HG03442 (cell line): ENCODE measurements around the gene MRPS27.
A peak's percentile ranks its signal among the peaks of the same experiment; 100 is the strongest.

ENCODE experiments used
- ATAC-seq: cut with Tn5 transposase; IDR thresholded peaks from one replicate; pipeline ENCODE4 v1.9.1; 2021; ENCODE audit warnings: mild to moderate bottlenecking, moderate library complexity; ENCODE audit not compliant: unreplicated experiment

The MRPS27 gene

DNA sequence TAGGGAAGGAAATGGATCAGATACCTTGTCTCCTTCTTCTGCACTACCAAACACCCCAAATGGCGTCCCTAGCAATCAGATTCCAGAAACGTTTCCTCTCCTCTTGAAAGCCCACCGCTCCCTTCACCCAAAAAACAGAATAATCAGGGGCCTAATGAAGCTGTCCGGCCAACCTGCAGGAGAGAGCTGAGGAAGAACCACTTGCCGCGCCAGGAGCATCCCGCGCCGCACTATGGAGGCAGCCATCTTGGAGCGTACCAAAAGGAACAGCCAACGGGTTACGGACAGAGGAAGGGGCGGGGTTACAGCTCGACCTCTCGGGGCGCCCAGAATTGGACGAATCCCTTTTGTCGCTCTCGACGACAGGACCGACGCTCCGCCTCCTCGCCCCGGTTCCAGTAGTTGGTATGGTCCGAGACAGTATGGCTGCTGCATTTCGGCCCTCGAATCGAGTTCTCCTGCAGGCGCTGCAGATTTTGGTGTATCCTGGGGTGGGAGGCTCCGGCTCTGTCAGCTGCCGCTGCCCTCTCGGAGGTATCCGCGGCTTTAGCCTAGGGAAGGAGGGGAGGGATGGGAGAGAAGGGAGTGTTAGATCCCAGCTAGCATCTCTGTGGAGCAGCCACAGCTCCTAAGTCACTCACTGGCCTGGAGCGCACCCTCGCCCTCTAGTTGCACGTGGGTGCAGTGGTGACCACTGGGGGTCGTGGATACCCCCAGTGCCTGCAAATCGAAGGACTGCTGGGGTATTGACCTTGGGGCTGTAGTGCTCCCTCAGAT lies at the start of gene MRPS27, which contains the start of gene PTCD2:
Gene MRPS27 (minus strand): TSS at position 265 of the 777 bp plus-strand sequence. CDS start 19 bp downstream, at position 246.
Gene PTCD2 (plus strand): TSS at position 398 of the 777 bp plus-strand sequence. CDS start 10 bp downstream, at position 408.
- ATAC-seq: peak; percentile 98

DNA sequence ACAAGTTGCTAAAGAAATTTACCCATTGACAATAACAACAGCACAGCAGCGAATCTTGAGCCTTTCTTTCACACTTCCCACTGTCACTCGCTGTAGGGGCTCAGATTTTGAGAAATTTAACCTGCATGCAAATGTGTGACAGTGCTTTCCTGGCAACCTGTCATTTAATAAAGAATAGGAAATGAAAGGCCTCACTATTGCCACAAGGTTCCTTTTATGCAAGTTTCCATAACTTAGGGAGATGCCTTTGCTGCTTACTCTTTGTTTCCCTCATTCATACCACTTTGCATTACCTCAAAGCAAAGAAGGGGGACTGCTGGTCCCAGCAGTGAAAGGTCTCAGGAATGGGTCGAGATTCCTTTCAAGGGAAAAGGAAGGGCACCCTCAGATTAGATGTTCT lies 49.7 kb upstream of the MRPS27 start:
- ATAC-seq: no peak

DNA sequence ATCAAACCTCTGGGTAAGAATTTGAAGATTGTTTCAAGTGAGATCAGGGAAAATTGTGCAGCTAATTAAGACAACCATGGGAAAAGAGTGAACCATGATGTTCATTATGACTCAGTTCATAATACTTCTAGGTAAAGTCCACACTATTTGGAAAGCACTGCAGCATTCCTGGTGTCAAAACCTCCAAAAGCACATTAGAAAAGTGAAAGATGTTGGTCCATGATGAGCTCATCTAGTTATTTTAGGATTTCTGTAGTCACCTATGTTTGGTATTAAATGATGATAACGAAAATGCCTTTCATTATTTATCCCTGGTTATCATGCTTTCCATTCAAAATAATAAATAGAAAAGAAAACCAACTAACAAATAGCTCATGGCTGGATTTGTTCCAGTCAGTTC lies 49.3 kb upstream of the MRPS27 start:
- no peak for ATAC-seq

DNA sequence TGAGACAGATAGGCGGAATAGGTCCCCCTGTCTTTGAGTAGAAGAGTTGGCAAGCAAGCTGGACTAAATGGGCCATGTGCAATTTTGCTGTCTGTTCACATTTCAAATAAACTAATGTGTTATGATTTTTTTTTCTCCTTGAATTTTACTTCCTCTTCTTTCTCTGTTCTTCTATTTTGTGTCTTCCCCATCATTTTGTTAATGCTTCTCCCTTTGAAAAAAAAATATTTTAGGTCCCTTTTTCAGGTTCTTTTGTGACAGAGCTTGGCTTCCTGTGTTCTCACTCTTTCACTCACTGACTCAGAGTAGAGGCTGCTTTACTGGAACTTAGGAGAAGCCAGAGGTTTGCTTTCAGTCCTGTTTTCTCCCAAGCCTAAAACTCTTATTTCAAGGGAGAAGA lies 48.2 kb upstream of the MRPS27 start:
- ATAC-seq: no peak

DNA sequence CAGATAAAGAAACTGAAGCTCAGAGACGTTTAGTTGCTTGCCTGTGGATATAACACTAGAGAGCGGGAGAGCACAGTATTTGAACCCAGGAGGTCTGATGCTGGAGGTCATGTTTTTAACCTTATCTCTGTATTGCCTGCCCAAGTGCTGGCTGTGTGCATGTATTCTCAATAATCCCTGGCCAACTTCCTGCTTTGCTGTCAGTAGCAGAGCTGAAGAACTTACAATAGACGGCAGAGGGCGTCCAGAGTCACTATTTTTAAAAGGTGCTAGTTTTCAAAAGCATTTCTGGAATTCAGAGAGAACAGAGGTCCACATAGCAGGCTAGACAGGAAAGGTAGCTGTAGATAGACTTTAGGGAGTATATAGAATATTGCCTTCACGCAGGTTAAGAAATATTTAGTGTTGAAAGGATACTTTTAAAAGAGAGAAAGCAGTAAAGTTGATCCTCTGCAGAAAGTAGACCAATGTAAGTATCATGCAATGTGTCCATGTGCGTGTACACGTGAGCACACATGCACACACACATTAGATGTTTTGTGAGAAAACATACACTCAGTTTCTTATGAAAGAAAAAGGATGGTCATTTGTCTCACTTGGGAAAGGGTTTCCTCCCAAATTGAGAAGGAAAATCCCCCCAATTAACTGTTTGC lies 46.4 kb upstream of the MRPS27 start:
- ATAC-seq: peak; percentile 76

DNA sequence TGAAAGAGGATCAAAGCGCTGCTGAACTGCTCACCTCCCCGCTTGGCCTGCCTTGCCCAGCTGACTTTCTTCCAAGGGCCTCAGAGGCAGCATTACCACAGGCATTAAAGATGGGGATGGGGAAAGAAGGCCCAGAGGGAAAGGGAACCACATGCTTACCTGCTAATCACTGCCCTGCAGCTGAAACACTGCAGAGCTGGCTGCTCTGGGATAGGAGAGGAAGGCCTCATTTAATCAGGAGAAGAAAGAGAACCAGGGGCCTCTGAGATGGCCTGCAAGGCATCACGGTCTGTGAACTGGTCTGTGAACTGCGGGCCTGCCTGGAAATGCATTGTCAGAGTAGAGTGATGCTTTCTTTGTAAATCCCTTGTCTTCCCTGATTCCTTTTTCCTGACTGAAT lies 44.9 kb upstream of the MRPS27 start:
- ATAC-seq: no peak

DNA sequence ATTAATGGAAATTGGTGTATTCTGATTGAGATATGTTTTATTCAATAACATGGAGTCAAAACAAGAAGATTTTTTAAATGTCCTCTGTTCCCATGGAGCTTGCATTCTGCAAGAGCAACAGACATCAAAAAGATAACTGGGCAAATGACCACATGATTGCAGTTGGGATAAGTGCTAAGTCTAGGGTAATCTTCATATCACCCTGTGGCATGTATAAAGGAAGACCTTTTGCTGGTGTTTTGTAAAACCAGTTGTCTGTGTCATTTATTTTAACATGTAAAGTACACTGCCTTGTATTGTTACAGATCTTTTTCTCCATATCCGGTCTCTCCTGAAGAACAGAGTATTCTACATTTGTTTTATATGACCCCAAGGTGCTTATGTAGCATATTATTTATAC lies 44.1 kb upstream of the MRPS27 start:
- ATAC-seq: no peak

DNA sequence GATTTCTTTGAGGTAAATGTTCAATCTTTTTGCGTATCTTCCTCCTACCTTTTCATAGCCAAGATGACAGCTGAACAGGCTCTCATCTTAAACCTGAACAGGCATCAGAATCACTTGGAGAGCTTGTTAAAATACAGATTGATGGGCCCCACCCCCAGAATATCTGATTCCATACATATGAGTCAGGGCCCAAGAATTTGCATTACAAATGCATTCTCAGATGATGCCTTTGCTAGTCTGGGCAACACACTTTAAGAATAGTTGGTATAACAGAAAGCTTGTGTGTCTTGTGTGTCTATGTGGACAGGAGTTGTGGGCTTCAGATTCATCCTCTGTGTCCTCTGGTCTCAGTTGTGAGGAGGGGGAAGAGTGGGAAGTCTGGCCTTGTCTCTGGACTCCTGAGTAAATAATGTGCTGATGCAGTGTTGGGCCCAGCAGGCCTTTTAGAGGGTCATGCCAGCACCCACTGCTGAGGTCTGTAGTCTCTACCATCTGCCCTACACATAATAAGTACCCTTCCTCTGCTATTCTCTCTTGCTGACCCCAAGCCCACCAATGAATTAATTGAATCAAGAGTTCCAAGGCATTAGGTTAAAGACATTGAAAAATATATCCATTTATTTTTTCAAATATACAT lies 43.2 kb upstream of the MRPS27 start:
- no peak for ATAC-seq

DNA sequence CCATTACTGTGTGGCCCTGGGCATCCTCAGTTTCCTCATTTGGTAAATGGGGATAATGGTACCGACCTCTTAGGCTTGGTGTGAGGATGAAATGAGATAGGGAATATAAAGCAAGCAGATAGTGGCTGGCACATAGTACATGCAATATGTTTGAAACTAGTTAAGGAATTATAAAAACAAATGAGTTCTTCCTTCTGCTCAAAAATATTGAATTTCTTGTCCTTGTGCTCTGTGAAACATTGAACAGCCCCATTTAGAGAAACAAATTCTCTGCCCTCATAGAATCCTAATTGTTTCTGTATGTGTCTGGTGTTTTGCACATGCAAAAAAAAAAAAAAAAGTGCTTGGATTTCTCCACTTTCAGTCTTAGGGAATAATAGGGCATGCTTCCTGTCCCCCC lies 39.8 kb upstream of the MRPS27 start:
- no peak for ATAC-seq

DNA sequence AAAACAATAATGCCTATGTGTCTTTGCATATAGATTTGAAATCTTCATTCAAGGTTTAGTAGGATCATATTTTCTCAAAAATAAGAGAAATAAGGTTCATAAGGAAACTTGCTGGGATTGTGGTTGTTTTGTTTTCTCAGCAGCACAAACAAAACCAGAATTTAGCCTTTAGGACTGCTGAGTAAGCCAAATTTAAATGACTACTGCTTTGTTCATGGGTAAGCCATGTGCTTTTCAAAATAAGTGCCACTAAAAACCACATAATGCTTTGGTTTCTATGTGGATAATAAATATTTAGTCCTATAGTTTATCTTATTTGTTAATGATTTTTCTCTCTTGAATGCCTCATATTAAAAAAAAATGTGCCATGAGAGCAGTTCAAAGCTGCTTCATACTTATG lies 38.9 kb upstream of the MRPS27 start:
- no peak for ATAC-seq

DNA sequence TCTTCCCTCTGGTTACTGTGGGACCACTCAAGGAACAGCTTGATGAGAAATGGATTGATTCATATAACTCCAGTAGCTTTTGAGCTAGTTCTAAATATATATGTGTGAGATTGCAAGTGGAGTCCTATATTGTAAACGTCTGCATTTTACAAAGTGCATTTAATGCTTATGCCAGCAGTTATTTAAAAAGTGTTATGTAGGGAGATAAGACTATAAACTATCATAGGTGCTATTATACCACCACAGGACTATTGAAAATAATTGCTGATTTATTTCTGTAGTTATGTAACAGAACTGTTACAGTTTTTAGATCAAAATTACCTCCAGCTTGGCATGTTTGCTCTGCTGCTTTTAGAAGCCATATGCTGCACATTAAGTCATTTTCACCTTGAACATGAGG lies 36.3 kb upstream of the MRPS27 start:
- ATAC-seq: no peak

DNA sequence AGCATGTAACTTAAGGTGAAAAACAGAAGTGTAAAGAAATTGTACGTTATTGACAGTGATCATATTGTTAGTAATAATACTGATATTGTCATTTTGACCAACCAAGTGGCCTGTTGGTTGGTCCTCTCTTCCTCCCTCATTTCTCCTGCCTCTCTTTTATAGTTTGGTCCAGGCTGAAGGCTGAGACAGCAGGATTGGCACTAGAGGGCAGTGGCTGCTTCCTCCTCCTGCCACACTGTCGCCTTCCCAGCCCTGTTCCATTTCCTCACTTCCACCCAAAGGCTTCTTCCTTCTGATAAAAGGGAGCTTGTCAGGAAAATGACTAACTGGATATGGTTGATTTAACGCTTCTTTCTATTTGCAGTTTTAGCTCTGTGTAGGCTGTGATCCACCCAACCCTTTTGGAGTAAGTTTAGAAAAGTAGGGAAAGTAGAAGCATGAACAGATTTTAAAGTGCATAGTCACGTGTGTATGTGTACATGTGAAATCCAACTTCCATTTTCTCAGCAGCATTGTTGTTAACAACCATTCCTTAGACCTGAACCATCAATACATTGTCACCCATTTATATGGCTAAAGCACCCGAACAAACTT lies 35.8 kb upstream of the MRPS27 start:
- no peak for ATAC-seq

DNA sequence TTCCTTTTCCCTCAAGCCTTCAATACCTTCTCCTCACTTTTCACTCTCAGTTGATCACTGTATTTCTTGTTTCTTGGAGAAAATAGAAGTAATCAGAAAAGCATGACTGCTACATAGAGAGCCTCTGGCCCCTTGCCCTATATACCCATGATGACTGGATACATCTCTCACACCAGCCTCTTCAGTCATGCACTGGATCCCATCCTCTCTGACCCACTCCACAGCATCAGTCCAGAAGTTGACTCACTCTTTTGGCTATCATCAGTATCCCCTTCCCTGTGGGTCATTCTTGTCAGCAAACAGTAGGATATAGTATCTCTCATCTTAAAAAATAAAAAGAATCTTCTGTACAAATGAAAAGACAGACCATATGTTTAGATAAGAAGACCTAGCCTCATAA lies 33.0 kb upstream of the MRPS27 start:
- no peak for ATAC-seq

DNA sequence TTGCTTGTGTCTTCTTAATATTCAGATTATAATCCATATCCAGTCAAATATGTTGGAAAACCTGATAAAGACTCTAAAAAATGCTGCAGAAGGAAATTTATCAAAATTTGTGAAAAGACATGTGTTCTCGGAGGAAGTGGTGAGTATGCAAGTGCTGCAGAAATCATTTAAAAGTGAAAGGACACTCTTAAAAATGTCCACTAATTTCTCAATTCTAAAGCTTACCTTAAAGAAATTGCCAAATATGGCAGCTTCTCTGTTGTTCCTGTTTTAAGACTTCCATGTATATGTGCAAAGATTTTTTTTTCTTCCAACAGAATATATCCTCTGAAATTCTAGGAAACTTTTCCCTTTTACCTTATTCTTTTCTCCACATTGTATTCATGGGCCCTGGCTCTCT lies 32.6 kb upstream of the MRPS27 start:
- no peak for ATAC-seq

DNA sequence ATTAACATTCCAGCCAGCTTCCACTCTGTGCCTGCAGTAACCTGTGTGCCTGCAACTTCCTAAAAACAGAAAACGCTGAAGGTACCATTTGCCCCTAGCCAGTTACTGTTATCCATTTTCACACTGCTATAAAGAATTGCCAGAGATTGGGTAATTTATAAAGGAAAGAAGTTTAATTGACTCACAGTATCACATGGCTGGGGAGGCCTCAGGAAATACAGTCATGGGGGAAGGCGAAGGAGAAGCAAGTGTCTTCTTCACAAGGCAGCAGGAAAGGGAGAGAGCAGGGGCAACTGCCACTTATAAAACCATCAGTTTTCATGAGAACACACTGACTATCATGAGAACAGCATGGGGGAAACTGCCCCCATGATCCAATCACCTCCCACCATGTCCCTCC lies 31.3 kb upstream of the MRPS27 start:
- ATAC-seq: no peak

DNA sequence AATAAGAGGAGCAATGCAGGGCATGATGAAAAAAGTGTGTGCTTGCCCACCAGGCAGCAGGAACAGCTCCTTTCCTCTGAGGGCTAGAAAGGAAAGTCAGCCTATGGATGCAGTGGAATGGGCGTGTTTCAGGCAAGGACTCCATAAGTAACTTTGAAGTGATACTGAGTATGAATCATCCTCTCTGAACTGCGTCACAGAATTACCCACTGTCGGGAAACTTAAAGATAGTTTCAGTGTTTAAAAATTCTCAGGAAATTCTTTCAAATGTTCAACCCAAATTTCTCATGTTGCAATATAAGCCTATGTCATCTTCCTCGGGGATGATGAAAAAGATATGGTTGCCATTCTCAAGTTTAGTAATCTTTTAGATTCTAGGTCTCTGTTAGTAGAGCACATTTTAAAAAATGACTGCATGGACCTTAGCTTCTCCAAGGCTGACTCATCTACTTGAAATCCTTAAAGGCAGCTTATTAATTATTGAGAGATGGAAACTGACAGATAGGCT lies 27.8 kb upstream of the MRPS27 start:
- ATAC-seq: no peak

DNA sequence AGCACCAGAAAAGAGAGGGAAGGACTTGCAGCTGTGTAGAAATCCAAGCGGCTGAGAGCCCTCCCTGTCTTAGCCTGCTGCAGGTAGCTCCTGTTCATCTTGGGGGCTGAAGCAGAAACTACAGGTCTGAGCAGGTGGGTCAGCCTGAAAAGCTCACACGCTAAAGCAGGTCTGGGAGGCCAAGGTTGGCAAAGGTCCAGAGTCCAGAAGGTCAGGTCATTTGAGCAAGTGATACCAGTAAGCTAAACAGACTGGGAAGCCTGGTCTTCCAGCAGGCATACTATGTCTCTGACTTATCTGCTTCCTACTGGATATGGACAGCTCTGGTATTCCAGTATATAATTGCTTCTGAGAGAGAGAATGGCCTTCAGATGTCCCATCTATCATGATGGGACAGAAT lies 26.4 kb upstream of the MRPS27 start:
- no peak for ATAC-seq

DNA sequence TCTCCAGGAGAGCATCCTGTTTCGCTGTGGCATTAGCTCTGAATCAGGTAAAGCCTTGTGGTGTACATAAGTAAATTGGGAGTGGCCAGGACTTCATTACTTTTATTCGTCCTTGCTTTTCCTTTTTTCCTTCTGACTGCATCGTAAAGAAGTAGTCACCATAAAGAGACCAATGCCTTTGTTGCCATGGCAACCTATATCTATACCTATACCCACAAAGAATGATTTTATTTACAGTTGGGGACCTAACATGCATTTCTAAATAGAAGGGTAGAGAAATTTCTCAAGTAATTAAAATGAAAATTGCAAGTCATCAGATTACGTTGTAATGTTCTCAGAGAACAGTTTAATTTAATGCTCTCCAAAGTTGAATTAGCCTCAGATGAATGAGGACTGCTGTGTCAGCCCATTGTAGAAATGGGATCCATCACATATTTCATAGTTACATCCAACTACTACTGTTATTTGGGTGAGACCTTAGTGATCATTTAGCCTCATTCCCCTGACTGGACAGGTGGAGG lies 18.7 kb upstream of the MRPS27 start:
- ATAC-seq: no peak

DNA sequence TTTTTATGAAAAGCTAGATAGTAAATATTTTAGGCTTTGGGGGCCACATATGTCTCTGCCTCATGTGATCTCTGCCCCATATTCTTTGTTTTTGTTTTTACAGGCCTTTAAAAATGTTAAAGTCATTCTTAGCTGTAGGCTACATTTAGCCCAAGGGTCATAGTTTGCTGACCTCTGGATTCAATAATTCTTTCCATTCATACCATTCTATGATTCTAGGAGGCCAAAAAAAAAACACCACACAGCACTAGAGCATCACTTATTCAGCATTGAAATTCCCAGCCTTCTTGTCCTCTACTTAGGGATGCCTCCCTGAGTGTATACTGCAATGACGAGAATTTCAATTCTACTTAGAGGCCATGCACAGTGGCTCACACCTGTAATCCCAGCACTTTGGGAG lies 17.1 kb upstream of the MRPS27 start:
- ATAC-seq: no peak

DNA sequence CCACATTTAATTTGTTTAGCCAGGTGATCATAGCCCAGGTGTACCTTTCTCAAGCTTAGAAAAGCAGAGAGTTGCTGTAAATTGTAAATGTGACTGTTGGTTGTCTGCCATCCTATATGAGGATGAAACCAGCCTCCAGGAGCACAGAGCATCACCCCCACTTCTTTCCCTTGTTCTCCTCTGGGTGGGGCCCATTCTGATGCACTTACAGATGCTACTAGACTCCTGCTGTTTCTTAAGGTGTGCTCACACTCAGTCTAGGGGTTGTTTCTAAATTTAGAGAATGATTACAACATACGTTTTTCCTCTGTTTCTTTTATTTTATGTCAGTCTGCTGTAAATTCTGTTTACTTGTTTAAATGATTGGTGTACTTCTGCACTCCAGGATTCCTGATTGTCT lies 10.7 kb upstream of the MRPS27 start:
- ATAC-seq: no peak

DNA sequence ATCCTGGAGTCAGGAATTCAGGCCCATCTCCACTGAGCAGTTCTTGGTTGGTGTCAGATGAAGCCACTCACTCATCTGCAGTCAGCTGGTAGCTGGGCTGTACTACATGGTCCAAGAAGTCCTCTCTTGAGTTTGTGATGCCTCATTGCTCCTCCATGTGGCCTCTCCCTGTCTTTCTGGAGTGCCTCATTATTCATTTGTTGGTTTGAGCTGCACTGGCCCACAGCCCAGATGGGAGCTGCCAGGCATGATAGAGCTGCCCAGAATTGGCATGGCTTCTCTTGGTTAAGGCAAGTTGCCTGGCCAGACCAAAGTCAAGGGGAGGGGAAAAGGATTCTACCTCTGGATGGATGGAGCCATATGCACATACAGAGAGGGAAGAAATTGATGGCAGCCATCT lies 8.1 kb upstream of the MRPS27 start:
- no peak for ATAC-seq
